Epithelial cell of proximal tubule (primary cell): Measurements from ENCODE around the gene METAP1. TPM values are rescaled to one million over a fixed set of nuclear protein-coding genes. Genes with fewer than 3 reads are reported as not detected.
"Not testable (repeated sequence)": the region's sequence is repeated elsewhere in the genome, so short reads cannot be mapped to it uniquely, and the experiment has no call there.

Source experiments
- DNase-seq: peaks from one replicate; pipeline ENCODE4 v3.0.0-alpha.2; 2011; ENCODE audit warnings: low read depth
- H3K4me3 ChIP-seq: 2 replicates; pipeline ENCODE4 v1.5.1; 2011; ENCODE audit warnings: low read depth, mild to moderate bottlenecking, low read length
- total RNA-seq: library from RNA; depleted of rRNA; stranded (reverse); fragments of >200 nt; gene quantifications from 2 replicates; pipeline ENCODE4 v1.2.3, GENCODE V29; 2015
- TF ChIP-seq, protein P1 (sequence below): conservative IDR thresholded peaks from 2 replicates; pipeline ENCODE4 v1.5.1; 2012; ENCODE audit warnings: low read depth, mild to moderate bottlenecking, low read length

The METAP1 gene
- total RNA-seq, 1 donor from 2014 or later: 64.6 TPM

DNA sequence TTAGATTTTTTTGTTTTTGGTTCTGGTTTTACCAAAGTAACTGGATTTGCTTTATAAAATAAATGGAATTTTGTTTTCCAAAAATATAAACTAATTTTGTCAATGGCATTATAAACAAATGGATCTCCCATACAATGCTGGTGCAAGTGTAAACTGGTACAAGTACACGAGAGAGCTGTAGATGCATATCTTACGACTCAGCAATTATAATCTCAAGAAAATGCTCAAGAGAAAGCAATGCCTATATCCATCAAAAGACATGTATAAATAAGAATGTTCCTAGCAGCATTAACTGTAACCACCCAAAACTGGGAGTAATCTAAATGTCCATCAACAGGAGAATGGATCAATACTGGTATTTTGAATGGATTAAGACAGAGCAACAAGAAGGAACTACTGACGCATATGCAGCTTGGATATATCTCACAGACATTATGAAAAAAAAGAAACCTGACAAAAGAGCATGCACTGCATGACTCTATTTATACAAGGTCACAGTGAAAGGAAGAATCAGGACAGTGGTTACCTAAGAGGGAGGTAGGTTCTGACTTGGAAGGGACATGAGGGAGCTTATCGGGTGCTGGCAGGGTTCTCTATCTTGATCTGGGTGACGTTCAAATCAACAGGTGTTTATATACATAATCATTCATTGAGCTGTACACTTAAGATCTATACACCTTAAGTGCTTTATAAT lies 83.6 kb downstream of the METAP1 start:
- TF ChIP-seq, protein P1, sequence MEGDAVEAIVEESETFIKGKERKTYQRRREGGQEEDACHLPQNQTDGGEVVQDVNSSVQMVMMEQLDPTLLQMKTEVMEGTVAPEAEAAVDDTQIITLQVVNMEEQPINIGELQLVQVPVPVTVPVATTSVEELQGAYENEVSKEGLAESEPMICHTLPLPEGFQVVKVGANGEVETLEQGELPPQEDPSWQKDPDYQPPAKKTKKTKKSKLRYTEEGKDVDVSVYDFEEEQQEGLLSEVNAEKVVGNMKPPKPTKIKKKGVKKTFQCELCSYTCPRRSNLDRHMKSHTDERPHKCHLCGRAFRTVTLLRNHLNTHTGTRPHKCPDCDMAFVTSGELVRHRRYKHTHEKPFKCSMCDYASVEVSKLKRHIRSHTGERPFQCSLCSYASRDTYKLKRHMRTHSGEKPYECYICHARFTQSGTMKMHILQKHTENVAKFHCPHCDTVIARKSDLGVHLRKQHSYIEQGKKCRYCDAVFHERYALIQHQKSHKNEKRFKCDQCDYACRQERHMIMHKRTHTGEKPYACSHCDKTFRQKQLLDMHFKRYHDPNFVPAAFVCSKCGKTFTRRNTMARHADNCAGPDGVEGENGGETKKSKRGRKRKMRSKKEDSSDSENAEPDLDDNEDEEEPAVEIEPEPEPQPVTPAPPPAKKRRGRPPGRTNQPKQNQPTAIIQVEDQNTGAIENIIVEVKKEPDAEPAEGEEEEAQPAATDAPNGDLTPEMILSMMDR: no peak
- H3K4me3 ChIP-seq: no peak overlapping the region

DNA sequence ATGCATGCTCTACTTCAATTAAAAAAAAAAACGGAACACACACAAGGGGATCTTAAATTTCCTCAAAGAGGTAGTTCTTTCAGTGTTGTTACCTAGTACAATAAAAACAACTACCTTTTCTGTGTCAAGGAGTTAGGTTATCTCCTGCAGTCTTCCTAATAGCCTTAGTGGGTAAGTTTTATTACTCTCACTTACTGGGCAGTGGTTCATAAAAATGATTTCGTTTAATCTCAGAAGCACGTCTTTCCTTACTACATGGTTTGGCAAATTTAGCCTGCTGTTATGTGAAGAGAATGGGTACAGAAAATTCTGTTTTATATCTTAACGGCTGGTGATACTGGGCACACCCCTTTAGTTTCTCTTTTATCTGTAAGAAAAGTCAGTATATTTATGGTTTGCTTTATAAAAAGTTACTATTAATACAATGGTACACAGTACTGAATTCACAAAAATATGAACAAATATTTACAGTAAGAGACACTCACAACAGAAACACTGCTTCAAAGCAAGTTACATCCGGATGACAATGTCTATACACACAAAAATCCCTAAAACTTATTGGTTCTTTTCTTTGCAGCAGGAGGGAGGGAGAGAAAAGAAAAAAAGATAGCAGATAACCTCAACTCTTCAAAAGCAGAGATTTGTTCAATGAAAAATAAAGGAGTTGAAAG lies 84.2 kb downstream of the METAP1 start:
- no peak for DNase-seq
- no peak overlapping the region for H3K4me3 ChIP-seq
- TF ChIP-seq, protein P1: no peak

More for the DNA sequence above, 83.6 kb downstream of the METAP1 start:
- DNase-seq: no peak

DNA sequence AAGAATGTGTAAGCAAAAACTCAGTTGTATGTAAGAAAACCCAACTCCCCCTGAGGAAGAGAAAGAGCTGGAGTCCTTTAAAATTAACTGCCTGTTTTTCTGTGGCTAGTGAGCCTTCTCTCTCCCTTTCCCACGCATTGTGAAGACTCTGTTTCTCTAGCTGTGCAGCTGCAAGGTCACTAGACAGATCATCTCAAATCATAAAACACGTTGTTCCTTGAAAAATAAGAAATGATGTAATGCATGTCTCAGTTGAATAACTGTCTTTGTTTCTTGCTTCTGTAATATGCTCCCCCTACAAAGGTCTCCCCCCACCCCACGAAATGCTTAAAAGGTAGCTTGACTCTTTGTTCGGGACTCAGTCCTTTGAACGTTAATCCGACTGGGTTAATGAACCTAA lies 85.3 kb downstream of the METAP1 start:
- not testable (repeated sequence) for DNase-seq

DNA sequence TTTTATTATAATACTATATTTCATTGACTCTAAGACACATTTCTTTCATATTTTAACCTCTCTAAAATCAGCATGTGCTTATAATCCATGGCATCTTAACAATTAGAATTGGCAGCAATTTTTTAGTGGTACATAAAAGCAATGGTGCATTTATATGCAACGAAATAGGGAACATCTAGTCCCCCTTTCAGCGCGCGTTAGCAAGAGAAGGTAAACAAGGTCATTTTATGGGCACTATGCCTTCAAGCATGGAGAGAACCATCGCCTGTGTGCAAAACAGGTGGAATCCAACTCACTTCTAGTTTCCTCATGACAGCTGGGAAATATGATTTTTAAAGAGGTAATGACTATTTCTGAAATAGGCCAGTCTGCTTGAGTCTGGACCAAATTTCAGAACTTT lies 86.7 kb downstream of the METAP1 start:
- H3K4me3 ChIP-seq: no peak overlapping the region
- DNase-seq: no peak
- TF ChIP-seq, protein P1: no peak

More for the DNA sequence above, 85.3 kb downstream of the METAP1 start:
- not testable (repeated sequence) for H3K4me3 ChIP-seq

DNA sequence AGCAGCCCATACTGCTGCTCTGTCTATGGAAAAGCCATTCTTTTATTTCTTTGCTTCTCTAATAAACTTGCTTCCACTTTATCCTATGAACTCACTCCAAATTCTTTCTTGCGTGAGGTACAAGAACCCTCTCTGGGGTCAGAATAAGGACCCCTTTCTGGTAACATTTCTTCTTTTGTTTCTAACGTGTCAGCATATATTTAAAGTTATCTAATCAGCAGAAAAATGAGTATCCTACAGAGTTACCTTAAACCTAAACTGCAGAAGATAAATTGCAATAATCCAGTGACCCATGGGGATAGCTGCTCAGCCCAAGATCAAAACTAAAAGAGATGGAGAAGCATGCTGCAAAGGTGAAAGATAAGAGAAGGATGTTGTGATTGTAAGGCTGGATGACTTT lies 89.1 kb downstream of the METAP1 start:
- DNase-seq: no peak
- TF ChIP-seq, protein P1: no peak
- no peak overlapping the region for H3K4me3 ChIP-seq

DNA sequence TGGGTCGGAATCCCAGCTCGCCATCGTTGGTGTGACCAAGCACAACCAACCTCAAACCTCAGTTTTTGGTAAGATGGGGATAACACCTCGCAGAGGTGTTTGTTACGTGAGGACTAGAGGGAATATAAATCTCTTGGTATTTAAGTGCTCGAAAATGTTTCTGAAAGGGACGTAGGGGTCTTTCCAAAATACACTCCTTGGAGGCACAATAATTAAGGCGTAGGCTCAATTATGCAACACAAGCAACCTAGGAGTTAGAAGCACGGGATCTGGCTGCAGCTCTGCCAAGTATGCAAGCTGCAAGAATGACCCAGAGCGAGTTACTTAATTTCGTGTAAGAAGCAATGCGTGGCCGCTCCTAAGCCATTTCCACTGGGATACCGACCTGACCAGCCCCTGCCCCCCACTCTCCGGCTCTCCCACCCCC lies 92.5 kb downstream of the METAP1 start:
- peak; percentile 83 for DNase-seq
- H3K4me3 ChIP-seq: peak overlapping the region; percentile 67
- TF ChIP-seq, protein P1: no peak

DNA sequence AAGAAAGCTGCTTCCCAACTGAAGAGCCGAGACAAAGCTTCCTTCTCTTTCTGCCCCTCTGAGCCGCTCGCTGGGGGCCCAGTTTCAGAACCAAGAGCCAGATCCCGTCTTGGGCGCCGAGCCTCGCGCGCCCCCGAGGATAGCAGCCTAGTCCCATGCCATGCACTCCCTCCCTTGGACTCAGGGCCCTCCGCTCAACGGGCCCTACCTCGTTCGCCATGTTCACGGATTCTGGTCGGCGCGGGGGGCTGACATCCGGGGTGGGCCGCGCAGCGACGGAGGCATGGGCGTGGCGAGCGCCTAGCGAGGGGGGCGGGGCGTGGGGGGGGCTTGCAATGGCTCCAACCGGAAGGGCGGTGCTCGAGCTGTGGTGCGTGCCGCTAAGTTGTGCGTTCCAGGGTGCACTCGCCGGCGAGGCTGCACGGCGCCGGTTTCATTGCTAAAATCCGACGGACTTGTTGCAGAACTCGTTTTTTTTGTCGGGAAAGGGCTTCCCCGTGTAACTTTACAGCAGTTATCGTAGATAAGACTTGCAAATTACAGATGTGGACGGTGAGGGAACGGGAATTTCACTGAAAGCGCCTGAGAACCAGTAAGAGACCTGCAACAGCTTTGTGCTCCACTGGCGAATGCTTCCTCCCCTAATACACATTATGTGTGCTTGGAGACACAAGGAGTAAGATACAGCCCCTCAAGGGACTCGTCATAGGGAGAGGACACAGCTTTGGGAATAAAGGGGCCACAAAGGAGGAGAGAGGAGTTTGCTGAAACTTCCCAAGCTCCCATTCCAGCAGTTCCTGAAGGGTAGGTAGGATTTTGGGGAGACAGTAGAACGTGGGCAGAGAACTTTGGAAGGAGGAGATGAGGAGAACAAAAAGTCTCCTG lies 93.2 kb downstream of the METAP1 start, which contains the start of gene ADH5:
TSS of gene ADH5 (minus strand) at position 308 of the 885 bp plus-strand sequence. CDS start at position 220, 88 bp downstream.
- TF ChIP-seq, protein P1: no peak
- peak; percentile 32 for DNase-seq
- peak within 1 kb of the TSS; percentile 67 for H3K4me3 ChIP-seq
